Measurements from ENCODE around the gene CPTP. TPM values are rescaled to one million over a fixed set of nuclear protein-coding genes. Genes with fewer than 3 reads are reported as not detected.
"Not testable (repeated sequence)": the region's sequence is repeated elsewhere in the genome, so short reads cannot be mapped to it uniquely, and the experiment has no call there.

The CPTP gene
- total RNA-seq, 1 experiment from 2014 or later = 141 TPM

DNA sequence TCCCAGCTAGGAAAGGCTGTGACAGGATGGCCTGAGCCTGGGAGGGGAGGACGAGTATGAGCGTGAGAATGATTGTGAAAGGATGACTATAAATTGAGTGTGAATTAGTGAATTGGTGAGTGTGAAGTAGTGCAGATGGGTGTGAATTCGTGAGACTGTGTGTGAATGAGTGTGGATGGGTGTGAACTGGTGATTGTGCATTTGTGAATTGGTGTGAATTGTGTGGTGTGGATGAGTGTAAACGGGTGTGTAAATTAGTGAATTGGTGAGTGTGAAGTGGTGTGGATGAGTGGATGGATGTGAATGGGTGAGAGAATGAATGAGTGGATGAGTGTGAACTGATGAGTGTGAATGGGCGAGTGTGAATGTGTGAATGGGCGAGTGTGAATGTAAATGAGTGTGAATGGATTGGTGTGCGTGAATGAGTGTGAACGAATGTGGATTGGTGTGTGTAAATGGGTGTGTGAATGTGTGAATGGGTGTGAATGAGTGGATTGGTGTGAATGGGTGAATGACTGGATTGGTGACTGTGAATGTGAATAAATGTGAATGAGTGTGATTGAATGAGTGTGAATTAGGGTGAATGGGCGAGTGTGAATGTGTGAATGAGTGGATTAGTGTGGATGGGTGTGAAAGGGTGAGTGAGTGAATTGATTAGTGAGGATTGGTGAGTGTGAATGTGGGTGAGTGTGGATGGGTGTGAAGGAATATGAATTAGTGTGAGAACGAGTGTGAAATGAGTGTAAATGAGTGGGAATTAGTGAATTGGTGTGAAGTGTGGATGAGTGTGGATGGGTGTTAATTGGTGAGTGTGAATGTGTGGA is 41.5 kb downstream of the CPTP start:
- H3K79me2 ChIP-seq (ENCODE audit: low read length) = no peaks in the 10 kb centered on the region
- H3K9ac ChIP-seq (ENCODE audit: low read length) = no peak overlapping the region
- ChIA-PET CTCF (no interaction called here), POLR2A (ENCODE audit: unreplicated experiment) (no interaction called here)
- H3K27ac ChIP-seq (ENCODE audit: low read length) = no peak overlapping the region
- H3K27me3 ChIP-seq (ENCODE audit: low read length) = no peaks in the 10 kb centered on the region
- H3F3A ChIP-seq (ENCODE audit: low read length, unreplicated experiment) = no peaks in the 10 kb centered on the region
- BruUV-seq (replicated peaks) = no TSS peak
- H4K20me1 ChIP-seq (ENCODE audit: low read length) = no peaks in the 10 kb centered on the region
- peaks cover 16% of the 10 kb centered on the region; the same call in 1 of the 2 replicates for H3K9me3 ChIP-seq (ENCODE audit: low read length)
- H3K4me3 ChIP-seq (ENCODE audit: low read length) = no peak overlapping the region
- intact Hi-C loops (cut with micrococcal nuclease) = no loop called here
- TF ChIP-seq EZH2phosphoT487 (IDR thresholded peaks at IDR 0.05; ENCODE audit: borderline replicate concordance, low read length) (no peak), EZH2 (IDR thresholded peaks at IDR 0.05; ENCODE audit: low read length, unreplicated experiment) (no peak)
- TF ChIP-seq, protein P1, sequence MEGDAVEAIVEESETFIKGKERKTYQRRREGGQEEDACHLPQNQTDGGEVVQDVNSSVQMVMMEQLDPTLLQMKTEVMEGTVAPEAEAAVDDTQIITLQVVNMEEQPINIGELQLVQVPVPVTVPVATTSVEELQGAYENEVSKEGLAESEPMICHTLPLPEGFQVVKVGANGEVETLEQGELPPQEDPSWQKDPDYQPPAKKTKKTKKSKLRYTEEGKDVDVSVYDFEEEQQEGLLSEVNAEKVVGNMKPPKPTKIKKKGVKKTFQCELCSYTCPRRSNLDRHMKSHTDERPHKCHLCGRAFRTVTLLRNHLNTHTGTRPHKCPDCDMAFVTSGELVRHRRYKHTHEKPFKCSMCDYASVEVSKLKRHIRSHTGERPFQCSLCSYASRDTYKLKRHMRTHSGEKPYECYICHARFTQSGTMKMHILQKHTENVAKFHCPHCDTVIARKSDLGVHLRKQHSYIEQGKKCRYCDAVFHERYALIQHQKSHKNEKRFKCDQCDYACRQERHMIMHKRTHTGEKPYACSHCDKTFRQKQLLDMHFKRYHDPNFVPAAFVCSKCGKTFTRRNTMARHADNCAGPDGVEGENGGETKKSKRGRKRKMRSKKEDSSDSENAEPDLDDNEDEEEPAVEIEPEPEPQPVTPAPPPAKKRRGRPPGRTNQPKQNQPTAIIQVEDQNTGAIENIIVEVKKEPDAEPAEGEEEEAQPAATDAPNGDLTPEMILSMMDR (conservative IDR thresholded peaks at IDR 0.05; ENCODE audit: low read depth, low read length) = no peak
- no peak overlapping the region for H3K4me2 ChIP-seq (ENCODE audit: low read length)
- DNase-seq (no peak), ATAC-seq (no peak)
- no peak overlapping the region for H2AFZ ChIP-seq (ENCODE audit: low read length)
- no peaks in the 10 kb centered on the region for H3K9me2 ChIP-seq (replicated peaks; ENCODE audit: low read length)
- peaks cover 10% of the 10 kb centered on the region for H3K4me1 ChIP-seq (ENCODE audit: insufficient read depth, low read length)
- no peaks in the 10 kb centered on the region for H3K36me3 ChIP-seq (ENCODE audit: low read depth, low read length)

DNA sequence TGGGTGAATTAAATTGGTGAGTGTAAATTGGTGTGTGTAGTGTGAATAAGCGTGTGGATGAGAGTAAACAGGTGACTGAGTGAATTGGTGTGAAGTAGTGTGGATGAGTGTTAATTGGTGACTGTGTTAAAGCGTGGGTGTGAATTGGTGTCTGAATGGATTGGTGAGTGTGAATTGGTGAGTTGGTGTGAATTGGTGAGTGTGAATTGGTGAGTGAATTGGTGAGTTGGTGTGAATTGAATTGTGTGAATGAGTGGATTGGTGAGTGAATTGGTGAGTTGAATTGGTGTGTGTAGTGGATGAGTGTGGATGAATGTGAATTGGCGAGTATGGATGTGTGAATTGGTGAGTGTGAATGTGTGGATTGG is 42.1 kb downstream of the CPTP start:
- Histone ChIP-seq H3K9me3 (ENCODE audit: low read length) (peaks cover 16% of the 10 kb centered on the region; the same call in 1 of the 2 replicates), H3K36me3 (ENCODE audit: low read depth, low read length) (no peaks in the 10 kb centered on the region), H2AFZ (ENCODE audit: low read length) (no peak overlapping the region), H4K20me1 (ENCODE audit: low read length) (no peaks in the 10 kb centered on the region), H3K79me2 (ENCODE audit: low read length) (peaks cover 4% of the 10 kb centered on the region; the same call in 1 of the 2 replicates), H3K4me2 (ENCODE audit: low read length) (no peak overlapping the region), H3K27ac (ENCODE audit: low read length) (no peak overlapping the region), H3K4me1 (ENCODE audit: insufficient read depth, low read length) (peaks cover 7% of the 10 kb centered on the region; the same call in 1 of the 2 replicates), H3K4me3 (ENCODE audit: low read length) (no peak overlapping the region), H3K9me2 (replicated peaks; ENCODE audit: low read length) (no peaks in the 10 kb centered on the region), H3F3A (ENCODE audit: low read length, unreplicated experiment) (no peaks in the 10 kb centered on the region), H3K9ac (ENCODE audit: low read length) (no peak overlapping the region), H3K27me3 (ENCODE audit: low read length) (no peaks in the 10 kb centered on the region)
- TF ChIP-seq EZH2 (IDR thresholded peaks at IDR 0.05; ENCODE audit: low read length, unreplicated experiment) (no peak), EZH2phosphoT487 (IDR thresholded peaks at IDR 0.05; ENCODE audit: borderline replicate concordance, low read length) (no peak)
- TF ChIP-seq, protein P1 (conservative IDR thresholded peaks at IDR 0.05; ENCODE audit: low read depth, low read length) = no peak
- CTCF ChIA-PET = no interaction called here
- ATAC-seq = no peak
- DNase-seq = no peak
- intact Hi-C loops (cut with micrococcal nuclease) = no loop called here
- TSS peak; percentile 13 for BruUV-seq (replicated peaks)
- POLR2A ChIA-PET (ENCODE audit: unreplicated experiment) = no interaction called here

DNA sequence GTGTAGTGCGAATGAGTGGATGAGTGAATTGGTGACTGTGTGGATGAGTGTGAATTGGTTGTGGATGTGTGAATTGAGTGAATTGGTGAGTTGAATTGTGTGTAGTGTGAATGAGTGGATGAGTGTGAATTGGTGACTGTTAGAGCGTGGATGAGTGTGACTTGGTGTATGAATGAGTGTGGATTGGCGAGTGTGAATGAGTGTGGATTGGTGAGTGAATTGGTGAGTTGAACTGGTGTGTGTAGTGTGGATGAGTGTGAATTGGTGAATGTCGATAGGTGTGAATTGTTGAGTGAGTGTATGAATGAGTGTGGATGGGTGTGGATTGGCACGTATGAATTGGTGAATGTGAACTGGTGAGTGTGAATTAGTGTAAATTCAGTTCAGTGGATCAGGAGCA is 42.7 kb downstream of the CPTP start:
- no peak for DNase-seq
- POLR2A ChIA-PET (ENCODE audit: unreplicated experiment) = no interaction called here
- CTCF ChIA-PET = no interaction called here
- H3F3A ChIP-seq (ENCODE audit: low read length, unreplicated experiment) = no peaks in the 10 kb centered on the region
- intact Hi-C loops (cut with micrococcal nuclease) = no loop called here
- H3K79me2 ChIP-seq (ENCODE audit: low read length) = peaks cover 8% of the 10 kb centered on the region
- peaks cover 16% of the 10 kb centered on the region; the same call in 1 of the 2 replicates for H3K9me3 ChIP-seq (ENCODE audit: low read length)
- H3K36me3 ChIP-seq (ENCODE audit: low read depth, low read length) = no peaks in the 10 kb centered on the region
- H3K9me2 ChIP-seq (replicated peaks; ENCODE audit: low read length) = no peaks in the 10 kb centered on the region
- H3K4me1 ChIP-seq (ENCODE audit: insufficient read depth, low read length) = peaks cover 9% of the 10 kb centered on the region; the same call in 1 of the 2 replicates
- BruUV-seq (replicated peaks) = no TSS peak
- no peak overlapping the region for H3K9ac ChIP-seq (ENCODE audit: low read length)
- no peaks in the 10 kb centered on the region for H3K27me3 ChIP-seq (ENCODE audit: low read length)
- no peaks in the 10 kb centered on the region for H4K20me1 ChIP-seq (ENCODE audit: low read length)
- no peak overlapping the region for H3K4me2 ChIP-seq (ENCODE audit: low read length)
- H2AFZ ChIP-seq (ENCODE audit: low read length) = no peak overlapping the region
- no peak for ATAC-seq
- no peak for TF ChIP-seq EZH2phosphoT487 (IDR thresholded peaks at IDR 0.05; ENCODE audit: borderline replicate concordance, low read length)
- TF ChIP-seq, protein P1 (conservative IDR thresholded peaks at IDR 0.05; ENCODE audit: low read depth, low read length) = no peak
- TF ChIP-seq EZH2 (IDR thresholded peaks at IDR 0.05; ENCODE audit: low read length, unreplicated experiment) = no peak
- no peak overlapping the region for H3K4me3 ChIP-seq (ENCODE audit: low read length)
- H3K27ac ChIP-seq (ENCODE audit: low read length) = no peak overlapping the region

DNA sequence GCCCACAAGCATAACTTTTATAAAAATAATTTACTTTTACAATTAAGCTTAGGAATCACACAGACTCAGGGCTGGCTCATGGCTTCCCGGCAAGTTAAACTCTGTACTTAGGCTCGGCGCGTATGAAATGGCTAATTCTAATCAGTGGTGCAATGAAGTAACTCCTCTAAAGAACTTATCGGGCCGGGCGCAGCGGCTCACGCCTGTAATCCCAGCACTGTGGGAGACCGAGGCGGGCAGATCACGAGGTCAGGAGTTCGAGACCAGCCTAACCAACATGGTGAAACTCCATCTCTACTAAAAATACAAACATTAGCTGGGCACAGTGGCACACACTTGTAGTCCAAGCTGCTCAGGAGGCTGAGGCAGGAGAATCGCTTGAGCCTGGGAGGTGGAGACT is 45.5 kb downstream of the CPTP start:
- H3K27ac ChIP-seq (ENCODE audit: low read length); H3K4me3 ChIP-seq (ENCODE audit: low read length); POLR2A ChIA-PET (ENCODE audit: unreplicated experiment); H2AFZ ChIP-seq (ENCODE audit: low read length); H3K4me2 ChIP-seq (ENCODE audit: low read length); H3F3A ChIP-seq (ENCODE audit: low read length, unreplicated experiment); ATAC-seq; H3K9ac ChIP-seq (ENCODE audit: low read length); H3K27me3 ChIP-seq (ENCODE audit: low read length); H4K20me1 ChIP-seq (ENCODE audit: low read length); intact Hi-C loops (cut with micrococcal nuclease); BruUV-seq (replicated peaks); CTCF ChIA-PET; H3K9me2 ChIP-seq (replicated peaks; ENCODE audit: low read length); DNase-seq: not testable (repeated sequence)
- Histone ChIP-seq H3K79me2 (ENCODE audit: low read length) (peaks cover 35% of the 10 kb centered on the region), H3K4me1 (ENCODE audit: insufficient read depth, low read length) (peaks cover 16% of the 10 kb centered on the region), H3K9me3 (ENCODE audit: low read length) (peaks cover 16% of the 10 kb centered on the region; the same call in 1 of the 2 replicates), H3K36me3 (ENCODE audit: low read depth, low read length) (peaks cover 10% of the 10 kb centered on the region; the same call in 1 of the 2 replicates)

Measured in PC-3 (cell line).